NCI-H345 treated with DMSO at 0.1 percent for 48 hours (cell line): ENCODE measurements around the gene NOSTRIN.
"Not testable (repeated sequence)": the region's sequence is repeated elsewhere in the genome, so short reads cannot be mapped to it uniquely, and the experiment has no call there.

Source experiments
- DNase-seq: peaks from one replicate; lab custom pipeline; 2025; ENCODE audit not compliant: unreplicated experiment; lab: John Stamatoyannopoulos, UW

Gene NOSTRIN

GRCh38 chr2:168801961-168802858, at the start of gene NOSTRIN:
Gene NOSTRIN (plus strand): TSS chr2:168802637. CDS start chr2:168802647, 10 bp downstream.
- DNase-seq: no peak

- DNase-seq: no peak
These were observed 48.6 kb upstream of the NOSTRIN start for GRCh38 chr2:168753765-168754329.

GRCh38 chr2:168757223-168757622, 45.2 kb upstream of the NOSTRIN start:
- DNase-seq: no peak

- DNase-seq: peak; percentile 10
These were observed 43.2 kb upstream of the NOSTRIN start for GRCh38 chr2:168758970-168759820.

GRCh38 chr2:168765401-168765800, 37.0 kb upstream of the NOSTRIN start:
- DNase-seq: no peak

GRCh38 chr2:168766600-168766999, 35.8 kb upstream of the NOSTRIN start:
- DNase-seq: no peak

GRCh38 chr2:168767258-168767657, 35.2 kb upstream of the NOSTRIN start:
- DNase-seq: no peak

GRCh38 chr2:168768357-168768756, 34.1 kb upstream of the NOSTRIN start:
- DNase-seq: not testable (repeated sequence)

GRCh38 chr2:168770796-168771195, 31.6 kb upstream of the NOSTRIN start:
- no peak for DNase-seq

GRCh38 chr2:168772704-168773103, 29.7 kb upstream of the NOSTRIN start:
- DNase-seq: no peak

- DNase-seq: no peak
These were observed 29.3 kb upstream of the NOSTRIN start for GRCh38 chr2:168773128-168773527.

- no peak for DNase-seq
These were observed 28.5 kb upstream of the NOSTRIN start for GRCh38 chr2:168773719-168774521.

- DNase-seq: no peak
These were observed 26.6 kb upstream of the NOSTRIN start for GRCh38 chr2:168775837-168776236.

- DNase-seq: no peak
These were observed 21.8 kb upstream of the NOSTRIN start for GRCh38 chr2:168780669-168781071.

GRCh38 chr2:168781191-168781817, 21.1 kb upstream of the NOSTRIN start:
- no peak for DNase-seq

- no peak for DNase-seq
These were observed 20.2 kb upstream of the NOSTRIN start for GRCh38 chr2:168782271-168782670.

GRCh38 chr2:168784993-168785392, 17.4 kb upstream of the NOSTRIN start:
- no peak for DNase-seq

GRCh38 chr2:168787098-168787781, 15.2 kb upstream of the NOSTRIN start:
- no peak for DNase-seq

- no peak for DNase-seq
These were observed 14.6 kb upstream of the NOSTRIN start for GRCh38 chr2:168787782-168788376.
